Caki2 (cell line): ENCODE data around the gene IL36B. TPM values are rescaled to one million over a fixed set of nuclear protein-coding genes. Genes with fewer than 3 reads are reported as not detected.

Source experiments
- DNase-seq: peaks from one replicate; pipeline ENCODE4 v3.0.0-alpha.2; 2015; ENCODE audit warnings: low read depth
- in situ Hi-C: cut with HindIII; loops from 2 replicates; pipeline ENCODE4 v1.10.0; 2016; ENCODE audit warnings: low sequenced_read_pairs, low pct_unique_long_range_greater_than_20kb, mixed read lengths
- total RNA-seq: library from RNA; depleted of rRNA; stranded (reverse); fragments of >200 nt; shearing (Covaris generic); gene quantifications from 2 replicates; pipeline ENCODE4 v1.2.3, GENCODE V29; 2014; ENCODE audit warnings: low replicate concordance

The IL36B gene
- total RNA-seq, 1 experiment from 2014 or later, result not detected

- DNase-seq, result no peak
- in situ Hi-C loops, result no loop called here
These were observed 6.6 kb upstream of the IL36B start, which contains the start of gene IL36RN for GRCh38 chr2:113058998-113059960. Gene IL36RN (plus strand): TSS chr2:113059198. CDS start chr2:113059439, 241 bp downstream.

- in situ Hi-C loops, result no loop called here
- DNase-seq, result no peak
These were observed 5.8 kb upstream of the IL36B start for GRCh38 chr2:113058411-113058994.

GRCh38 chr2:113057117-113057516 lies 4.5 kb upstream of the IL36B start:
- in situ Hi-C loops, result no loop called here

GRCh38 chr2:113056521-113056920 lies 3.9 kb upstream of the IL36B start:
- in situ Hi-C loops, result no loop called here
- DNase-seq, result peak; percentile 25

More at GRCh38 chr2:113057117-113057516, 4.5 kb upstream of the IL36B start:
- DNase-seq, result no peak

- DNase-seq, result peak; percentile 23
- in situ Hi-C loops, result no loop called here
These were observed 1.4 kb upstream of the IL36B start for GRCh38 chr2:113054066-113054465.

GRCh38 chr2:113053666-113054065 lies 999 bp upstream of the IL36B start:
- in situ Hi-C loops, result no loop called here
- no peak for DNase-seq

- no peak for DNase-seq
- in situ Hi-C loops, result no loop called here
These were observed 1.5 kb downstream of the IL36B start for GRCh38 chr2:113050921-113051895.

GRCh38 chr2:113046465-113046864 lies 6.2 kb downstream of the IL36B start:
- in situ Hi-C loops, result no loop called here
- DNase-seq, result no peak

GRCh38 chr2:113041871-113042270 lies 10.8 kb downstream of the IL36B start:
- no peak for DNase-seq
- in situ Hi-C loops, result no loop called here

- in situ Hi-C loops, result no loop called here
- DNase-seq, result no peak
These were observed 12.9 kb downstream of the IL36B start for GRCh38 chr2:113039719-113040118.

GRCh38 chr2:113039158-113039557 lies 13.5 kb downstream of the IL36B start:
- in situ Hi-C loops, result no loop called here
- DNase-seq, result no peak

GRCh38 chr2:113038291-113038690 lies 14.4 kb downstream of the IL36B start:
- in situ Hi-C loops, result no loop called here
- no peak for DNase-seq

GRCh38 chr2:113036763-113037162 lies 15.9 kb downstream of the IL36B start:
- in situ Hi-C loops, result no loop called here
- DNase-seq, result no peak

GRCh38 chr2:113034016-113034415 lies 18.7 kb downstream of the IL36B start:
- in situ Hi-C loops, result no loop called here

GRCh38 chr2:113032737-113033136 lies 19.9 kb downstream of the IL36B start:
- in situ Hi-C loops, result no loop called here
- DNase-seq, result no peak

More at GRCh38 chr2:113034016-113034415, 18.7 kb downstream of the IL36B start:
- no peak for DNase-seq

GRCh38 chr2:113028112-113028511 lies 24.6 kb downstream of the IL36B start:
- in situ Hi-C loops, result no loop called here

GRCh38 chr2:113027691-113028090 lies 25.0 kb downstream of the IL36B start:
- DNase-seq, result no peak
- in situ Hi-C loops, result no loop called here

More at GRCh38 chr2:113028112-113028511, 24.6 kb downstream of the IL36B start:
- no peak for DNase-seq

GRCh38 chr2:113025737-113026136 lies 26.9 kb downstream of the IL36B start:
- in situ Hi-C loops, result no loop called here
- DNase-seq, result no peak
